HG03064 (cell line): ENCODE data around the gene AOPEP.

Experiments
- ATAC-seq: cut with Tn5 transposase; IDR thresholded peaks from one replicate; pipeline ENCODE4 v1.9.1; 2021; ENCODE audit warnings: low read depth; ENCODE audit not compliant: unreplicated experiment

Gene AOPEP

DNA sequence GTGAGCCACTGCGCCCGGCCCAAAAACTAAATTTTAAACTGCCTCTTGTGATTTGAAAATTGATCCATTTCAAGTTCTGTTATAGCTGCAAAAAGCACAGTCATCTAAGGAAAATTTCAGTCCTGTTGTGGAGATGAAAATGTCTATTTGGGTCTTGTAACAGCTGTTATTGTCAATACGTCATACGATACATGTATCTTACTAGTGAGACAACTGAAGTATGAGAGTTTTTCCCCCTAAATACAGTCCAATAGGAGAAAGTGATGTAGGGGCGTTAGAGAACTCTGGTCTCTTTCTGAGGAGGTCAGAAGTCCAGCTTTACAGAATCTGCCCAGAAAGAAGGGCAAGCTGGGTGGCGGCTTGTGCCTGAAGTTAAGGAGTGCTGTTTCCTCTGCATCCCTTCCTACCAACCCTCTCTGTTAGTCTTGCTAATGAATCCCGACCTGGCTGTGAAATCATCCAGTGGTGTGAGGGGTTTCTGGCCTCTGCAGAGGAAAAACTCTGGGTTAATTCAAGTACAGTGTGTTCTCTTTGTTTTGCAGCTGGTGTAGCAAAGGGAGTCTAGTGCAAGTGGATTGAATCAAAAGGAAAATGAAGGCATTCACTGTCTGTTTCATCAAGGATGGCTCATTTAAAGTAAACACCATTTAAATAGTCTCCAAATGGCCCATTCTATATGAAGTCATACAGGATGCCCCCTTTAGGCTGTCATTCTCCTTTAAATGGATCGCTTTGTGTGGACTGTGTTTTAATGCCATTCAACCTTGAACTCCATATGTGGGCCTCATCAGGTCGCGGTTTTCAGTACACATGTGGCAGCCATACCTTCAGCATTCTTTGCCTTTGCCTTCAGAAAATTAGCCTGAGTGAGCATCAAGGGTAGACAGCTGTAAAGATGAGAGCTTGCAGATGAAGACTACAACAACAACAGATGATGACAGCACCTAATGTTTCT is 59.0 kb downstream of the AOPEP start:
- ATAC-seq, result no peak

DNA sequence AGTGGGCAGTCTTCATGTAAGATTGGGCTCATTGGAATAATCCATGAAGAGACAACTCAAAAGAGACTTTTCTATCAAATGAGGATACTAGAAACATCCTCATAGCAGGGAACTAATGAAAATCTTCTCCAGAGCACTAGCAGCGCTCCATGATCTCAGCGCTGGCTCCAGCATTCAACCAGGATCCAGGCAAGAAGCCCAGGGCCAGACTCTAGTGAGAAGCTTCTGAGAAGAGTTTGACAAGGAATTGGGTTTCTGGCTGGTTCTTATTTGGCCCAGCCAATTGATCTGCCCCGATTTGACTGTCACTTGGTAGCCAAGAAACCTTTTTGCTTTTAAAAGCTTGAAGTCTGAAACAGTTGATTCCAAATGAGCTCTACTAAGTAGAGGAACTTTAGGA is 60.1 kb downstream of the AOPEP start:
- ATAC-seq, result no peak

DNA sequence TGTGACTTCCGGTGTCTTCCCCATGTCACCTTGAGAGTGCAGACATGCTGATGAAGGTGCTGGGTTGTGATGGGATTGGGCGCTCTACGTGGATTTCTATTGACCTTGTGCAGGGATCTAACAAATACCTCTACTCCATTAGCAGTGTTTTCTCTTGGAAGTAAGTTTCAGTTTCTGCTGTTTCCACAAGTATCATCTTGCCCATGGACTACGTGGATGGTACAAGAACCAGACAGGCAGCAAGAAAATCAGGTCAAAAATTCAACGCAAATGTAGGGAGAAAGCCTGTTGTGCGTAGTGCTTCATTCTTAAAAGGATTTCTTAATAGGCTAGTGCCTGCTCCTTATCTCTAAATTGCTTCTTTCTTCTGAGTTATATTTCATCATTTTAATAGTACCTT is 60.8 kb downstream of the AOPEP start:
- no peak for ATAC-seq

DNA sequence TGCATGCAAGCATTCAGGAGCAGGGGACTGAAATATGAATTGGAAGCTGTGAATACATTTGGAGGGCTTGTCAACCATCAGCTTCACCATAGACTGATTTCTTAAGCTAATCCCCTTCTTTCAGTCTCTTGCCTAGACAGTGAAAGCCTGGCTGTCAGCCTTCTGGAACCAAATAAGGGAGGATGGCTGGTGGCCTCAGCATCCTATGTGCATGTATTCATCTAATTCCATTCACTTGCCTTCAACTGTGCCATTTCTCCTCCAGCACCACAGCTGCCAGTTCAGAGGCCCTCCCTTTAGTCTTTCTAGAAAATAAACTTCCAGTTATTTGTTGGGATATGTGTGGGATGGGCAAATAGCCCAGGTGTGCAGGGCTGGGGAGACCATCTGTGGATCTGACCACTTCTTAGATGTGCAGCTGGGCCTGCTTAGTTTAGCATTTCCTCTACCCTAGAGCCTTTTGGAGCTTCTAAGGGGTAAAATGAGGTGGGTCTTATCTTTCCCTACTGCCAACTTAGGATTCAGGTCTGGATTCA is 62.1 kb downstream of the AOPEP start:
- no peak for ATAC-seq

DNA sequence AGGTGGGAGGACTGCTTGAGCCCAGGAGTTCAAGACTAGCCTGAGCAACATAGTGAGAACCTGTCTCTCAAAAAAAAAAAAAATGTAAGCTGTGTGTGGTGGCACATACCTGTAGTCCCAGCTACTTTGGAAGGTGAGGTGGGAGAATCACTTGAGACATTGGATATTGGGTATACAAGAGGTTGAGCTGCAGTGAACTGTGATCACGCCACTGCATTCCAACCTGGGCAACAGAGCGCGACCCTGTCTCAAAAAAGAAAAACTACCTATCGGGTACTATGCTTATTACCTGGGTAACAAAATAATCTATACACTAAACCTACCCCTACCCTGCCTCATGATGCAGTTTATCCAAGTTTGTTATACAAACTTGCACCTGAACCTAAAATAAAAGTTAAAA is 64.9 kb downstream of the AOPEP start:
- ATAC-seq, result no peak

DNA sequence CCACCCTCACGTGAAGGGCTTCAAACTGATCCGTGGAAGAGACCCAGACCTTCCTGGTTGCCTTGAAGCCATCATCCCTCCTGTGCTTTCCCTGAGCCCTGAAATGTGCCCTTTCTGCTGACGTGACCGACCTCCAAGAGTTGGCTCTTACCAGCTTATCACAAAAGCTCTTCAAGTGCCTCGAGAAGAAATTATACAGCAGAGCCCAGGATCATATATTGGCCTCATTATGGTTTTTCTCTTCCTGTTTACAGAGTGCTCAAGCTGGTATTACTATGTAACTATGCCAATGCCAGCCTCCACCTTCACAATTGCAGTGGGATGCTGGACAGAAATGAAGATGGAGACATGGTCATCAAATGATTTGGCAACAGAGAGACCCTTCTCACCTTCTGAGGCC is 66.0 kb downstream of the AOPEP start:
- no peak for ATAC-seq

DNA sequence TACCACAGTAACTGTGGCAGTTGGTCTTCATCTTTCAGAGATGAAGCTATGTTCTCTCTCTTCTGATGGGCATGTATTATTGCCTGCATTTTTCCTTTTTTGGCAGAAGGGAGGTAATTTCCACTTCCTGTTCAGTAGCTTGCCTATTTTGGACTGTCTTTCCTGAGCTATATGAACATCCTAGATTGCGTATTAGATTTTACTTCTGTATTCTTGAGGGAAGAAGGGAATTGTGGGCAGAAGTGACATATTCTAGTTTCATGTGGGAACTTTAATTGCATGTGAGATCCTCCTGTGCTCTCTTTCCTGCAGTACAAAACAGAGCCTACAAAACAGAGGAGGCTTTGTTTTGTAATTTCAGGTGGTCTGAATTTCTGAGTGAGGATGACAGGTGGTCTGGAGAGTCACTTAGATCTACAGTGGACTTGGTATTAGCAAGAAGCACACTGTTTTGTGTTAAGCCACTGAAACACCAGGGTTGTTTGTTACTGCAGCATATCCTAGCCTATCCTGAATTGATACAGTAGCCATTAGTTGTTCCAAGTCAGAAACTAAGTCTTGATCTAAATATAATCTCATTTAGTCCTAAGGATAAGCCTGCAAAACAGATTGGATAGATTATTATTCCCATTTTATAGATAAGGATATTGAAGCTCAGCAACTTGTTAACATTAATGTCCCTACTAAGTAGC is 68.1 kb downstream of the AOPEP start:
- ATAC-seq, result no peak

DNA sequence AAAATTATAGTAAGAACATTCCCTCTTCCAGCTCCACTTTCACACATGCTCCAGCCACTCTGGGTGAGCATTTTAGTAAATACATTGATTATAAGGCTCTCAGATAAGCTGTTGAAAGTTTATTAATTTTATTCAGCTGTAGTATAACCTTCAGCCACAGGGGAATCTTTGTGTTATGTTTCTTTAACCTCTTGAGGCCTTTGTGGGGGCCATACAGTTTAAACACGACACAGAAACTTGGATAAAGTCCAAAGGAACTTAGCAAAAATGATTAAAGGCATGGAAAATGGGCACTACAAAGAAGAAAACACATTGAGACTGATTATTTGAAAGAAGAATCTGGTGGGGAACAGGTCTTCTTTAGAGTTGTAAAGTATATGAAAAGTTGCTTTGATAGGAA is 70.2 kb downstream of the AOPEP start:
- no peak for ATAC-seq

DNA sequence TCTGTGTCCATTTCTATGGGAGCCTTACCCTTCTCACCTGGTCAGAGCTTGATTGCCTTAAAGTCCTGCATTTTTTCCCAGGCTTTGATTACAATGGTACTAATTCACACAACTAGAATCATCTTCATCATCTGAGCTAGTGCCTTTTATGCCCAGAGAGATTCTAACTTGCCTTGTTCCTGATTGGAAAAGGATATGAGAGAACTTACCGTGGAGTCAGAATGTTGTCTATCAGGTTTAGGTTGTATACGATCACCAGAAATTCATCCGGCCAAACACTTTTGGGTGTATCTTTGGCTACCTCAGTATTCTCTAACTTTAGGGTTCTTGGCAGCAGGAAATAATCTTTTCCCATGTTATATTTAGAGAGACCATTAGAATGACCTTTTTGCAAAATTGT is 71.7 kb downstream of the AOPEP start:
- no peak for ATAC-seq

DNA sequence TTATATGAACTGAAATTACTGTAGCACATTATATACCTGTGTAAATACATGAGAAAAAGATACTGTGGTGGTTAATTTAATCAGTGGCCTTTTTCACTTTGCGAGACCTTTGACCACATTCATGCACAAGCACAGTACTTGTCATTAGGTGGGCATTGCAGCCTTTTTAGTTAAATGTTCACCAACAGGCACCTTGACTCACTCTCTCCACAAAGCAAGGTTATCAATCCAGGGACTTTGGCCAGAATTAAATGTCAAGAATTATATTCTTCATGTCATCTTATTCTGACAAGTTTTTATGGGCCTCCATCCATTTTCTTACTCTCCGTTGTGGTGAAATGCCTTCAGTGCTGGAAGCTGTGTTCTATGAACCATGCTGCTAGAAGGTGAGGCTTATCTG is 72.2 kb downstream of the AOPEP start:
- no peak for ATAC-seq

DNA sequence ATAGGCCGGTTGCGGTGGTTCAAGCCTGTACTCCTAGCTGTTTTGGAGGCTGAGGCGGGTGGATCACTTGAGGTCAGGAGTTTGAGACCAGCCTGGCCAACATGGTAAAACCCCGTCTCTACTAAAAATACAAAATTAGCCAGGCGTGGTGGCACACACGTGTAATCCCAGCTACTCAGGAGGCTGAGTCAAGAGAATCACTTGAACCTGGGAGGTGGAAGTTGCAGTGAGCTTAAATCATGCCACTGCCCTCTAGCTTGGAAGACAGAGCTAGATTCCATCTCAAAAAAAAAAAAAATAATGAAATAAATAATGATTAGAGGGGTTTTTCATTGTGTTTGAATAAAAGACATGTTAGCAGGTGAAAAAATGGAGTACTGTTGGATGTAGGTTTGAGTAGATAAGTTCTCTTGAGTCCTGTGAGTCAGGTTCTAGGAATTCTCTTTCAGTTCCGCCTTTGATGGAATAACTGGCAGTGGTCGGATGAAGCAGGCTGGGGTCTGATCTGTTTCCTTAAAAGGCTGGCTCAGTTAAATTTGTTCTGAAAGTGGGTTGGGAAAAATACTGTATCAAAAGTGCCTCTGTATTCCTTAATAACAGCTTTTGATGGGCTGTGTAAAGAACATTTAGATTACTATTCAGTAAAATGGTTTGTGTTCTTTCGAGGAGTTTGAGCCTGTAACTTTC is 73.2 kb downstream of the AOPEP start:
- ATAC-seq, result no peak

DNA sequence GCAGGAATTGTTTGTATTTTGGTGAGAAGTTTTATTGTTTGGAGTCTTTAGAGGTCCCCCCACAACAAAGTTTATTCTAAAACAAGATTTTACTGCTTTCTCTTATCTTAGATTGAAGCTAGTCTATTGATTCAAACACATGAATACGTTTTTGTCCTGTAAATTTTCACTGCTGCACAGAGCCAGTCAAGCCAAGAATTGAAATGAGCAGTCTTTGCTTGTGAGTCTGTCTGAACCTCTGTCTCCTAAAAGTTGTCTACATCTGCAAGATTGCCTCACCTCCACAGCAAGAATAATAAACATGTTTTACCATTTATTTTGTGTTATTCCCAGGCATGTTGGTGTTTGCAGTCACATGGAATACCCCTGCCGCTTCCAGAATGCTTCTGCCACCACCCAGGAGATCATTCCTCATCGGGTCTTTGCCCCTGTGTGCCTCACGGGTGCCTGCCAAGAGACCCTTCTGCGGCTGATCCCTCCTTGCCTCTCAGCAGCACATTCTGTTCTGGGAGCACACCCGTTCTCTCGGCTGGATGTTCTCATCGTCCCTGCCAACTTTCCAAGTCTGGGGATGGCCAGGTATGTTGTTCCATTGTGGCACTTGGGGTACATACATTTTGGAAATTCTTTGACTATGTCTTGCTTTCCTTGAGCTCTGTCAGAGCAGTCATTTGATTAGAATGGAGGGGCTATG is 74.1 kb downstream of the AOPEP start:
- no peak for ATAC-seq

DNA sequence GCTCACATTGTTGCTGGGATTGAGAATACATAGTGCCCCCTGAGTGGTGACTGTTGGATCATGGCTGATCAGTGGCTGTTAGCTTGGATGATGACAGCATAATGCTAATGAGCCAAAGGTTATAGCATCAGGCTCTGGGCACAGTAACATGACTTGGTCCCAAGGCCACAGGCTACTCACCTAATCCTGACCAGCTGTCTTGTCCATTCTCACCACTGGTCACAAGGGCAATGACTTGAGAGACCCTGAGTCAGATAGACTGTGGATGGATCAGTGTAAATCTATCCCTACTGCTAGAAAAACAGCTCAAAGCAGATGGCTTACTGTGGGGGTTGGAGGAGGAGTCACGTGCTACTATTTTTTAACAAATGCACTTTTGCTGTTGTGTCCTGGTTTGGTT is 74.7 kb downstream of the AOPEP start:
- no peak for ATAC-seq

DNA sequence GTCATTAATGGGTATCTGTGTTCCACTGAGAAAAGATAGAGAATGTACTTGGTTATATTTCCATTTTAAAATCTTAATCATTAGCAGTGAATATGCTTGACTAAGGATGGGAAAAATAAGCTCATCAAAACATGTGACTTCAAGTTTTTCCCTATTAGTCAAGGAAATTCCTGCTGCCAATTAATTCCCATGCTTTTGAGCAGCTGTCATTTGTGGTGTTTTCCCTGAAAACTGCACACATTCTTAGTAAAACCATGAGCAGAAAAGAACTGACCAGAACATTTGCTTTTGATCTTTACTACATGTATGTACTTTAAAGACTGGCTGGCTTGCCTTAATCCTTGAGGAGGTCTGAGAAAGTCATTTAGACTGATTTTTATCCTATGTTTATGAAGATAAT is 75.2 kb downstream of the AOPEP start:
- no peak for ATAC-seq

DNA sequence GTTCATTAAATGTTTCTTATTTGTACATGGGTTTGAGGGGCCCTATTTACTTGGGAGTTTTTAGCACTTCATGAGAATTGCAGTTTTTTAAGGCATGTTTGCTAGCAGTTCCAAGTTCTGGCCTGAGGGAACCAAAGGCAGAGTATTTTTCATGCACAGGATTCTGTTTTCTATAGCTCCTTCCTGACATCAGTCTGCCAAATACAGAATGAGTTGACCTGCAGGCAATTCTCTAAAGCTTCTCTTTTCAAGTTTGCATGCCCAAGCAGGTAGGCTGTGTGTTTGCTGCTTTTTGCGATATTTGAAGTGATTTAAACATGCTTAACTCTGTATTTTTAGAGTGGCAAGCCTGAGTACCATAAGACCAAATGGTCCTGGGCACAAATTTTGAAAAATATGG is 75.8 kb downstream of the AOPEP start:
- no peak for ATAC-seq

DNA sequence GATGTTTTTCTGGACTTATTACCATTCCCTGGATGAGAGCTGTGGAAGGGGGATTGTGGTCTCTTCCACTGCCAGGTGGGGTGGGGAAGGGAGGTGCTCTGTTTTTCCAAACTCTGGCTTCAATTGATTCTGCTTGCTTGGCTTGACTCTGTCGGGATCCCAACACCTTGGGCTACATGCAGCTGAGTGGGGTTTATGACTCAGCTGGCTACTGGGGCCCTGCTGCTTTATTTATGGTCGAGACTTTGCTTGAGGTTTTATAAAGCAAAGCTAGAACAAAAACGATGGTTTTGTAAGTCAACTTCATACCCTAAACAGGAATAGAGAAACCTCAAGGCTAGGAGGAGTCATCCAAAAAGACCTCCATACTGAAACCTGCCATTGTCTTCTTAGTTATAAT is 76.3 kb downstream of the AOPEP start:
- ATAC-seq, result no peak

DNA sequence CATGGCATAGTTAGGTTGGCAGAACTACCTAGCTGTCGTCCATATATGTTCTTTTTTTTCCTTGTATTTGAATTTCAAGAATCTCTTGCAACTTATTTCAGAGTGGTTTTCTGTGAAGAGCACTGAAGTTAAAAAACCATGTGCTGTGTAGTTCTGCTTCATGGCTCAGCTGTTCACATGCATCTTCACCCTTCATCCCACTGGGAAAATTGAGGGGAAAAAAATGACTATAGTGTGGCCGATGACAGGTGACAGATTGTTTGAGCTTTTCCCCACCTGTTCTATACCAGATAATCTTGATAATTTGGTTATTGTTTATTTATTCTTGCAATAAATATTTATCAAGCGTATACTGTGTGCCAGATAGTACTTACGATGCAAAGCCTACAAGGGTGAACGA is 77.8 kb downstream of the AOPEP start:
- no peak for ATAC-seq

DNA sequence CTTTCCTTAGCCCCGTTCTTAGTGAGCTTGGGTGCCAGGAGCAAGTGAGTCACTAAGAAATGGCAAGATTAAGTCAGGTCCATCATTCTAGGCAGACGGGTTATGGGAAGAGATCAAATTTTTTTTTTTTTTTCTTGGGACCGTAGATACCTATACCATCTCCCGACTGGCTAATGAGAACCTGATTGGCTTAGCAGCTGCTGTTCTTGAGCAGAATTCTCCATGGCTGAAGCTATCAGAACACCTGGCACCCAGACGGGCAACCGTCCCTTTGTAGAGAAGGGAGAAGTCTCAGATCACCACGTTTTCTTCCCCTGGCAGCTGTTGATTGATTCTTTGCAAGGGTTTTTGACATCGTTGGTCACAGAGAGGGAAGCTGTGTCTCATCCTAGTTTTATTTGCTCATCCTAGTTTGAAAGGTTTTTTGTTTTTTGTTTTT is 78.6 kb downstream of the AOPEP start:
- no peak for ATAC-seq

DNA sequence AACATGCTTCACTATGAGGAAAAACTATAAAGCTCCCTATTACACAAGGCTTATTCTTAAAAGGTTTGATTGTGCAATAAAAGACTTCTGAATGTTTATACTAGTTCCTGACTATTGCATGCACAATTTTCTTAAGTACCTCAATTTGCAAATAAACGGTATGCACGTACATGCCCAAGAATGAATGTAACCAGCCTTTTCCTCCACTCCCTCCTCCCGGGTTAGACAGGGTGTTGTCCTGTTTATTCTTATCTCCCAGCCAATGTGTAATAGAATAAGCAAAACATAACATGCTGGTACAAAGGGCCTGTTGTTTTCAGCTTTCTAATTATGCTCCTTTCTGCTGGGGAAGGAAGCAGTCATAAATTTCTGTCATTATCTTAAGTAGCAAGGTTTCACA is 79.1 kb downstream of the AOPEP start:
- no peak for ATAC-seq

DNA sequence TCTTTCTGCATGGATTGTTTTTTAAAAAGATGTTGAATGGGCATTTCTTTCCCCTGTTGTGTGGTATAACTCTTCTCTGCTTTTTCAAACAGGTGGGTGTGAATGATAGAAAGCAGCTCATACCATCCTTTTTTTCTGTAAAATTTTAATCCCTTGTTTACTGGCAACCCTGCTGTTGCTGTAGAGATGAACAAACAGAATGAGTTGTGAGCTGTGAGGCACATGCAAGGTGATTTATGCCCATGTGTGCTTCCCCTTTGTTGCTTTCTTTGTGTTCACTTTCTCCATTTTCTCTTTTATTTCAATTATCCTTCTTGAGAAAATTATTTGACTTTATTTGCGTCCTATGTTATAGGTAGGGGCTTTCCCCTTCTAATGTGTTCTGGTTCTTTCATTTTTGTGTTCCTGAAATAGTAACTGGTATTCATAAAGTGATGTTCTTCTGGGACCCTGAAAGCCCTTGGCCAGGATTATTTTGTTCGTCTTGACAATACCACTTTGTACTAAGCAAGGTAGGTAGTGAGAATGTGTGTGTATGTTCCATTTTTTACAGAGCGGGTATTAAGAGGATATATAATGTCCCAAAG is 79.9 kb downstream of the AOPEP start:
- ATAC-seq, result no peak
